GM18498 (cell line): ENCODE results near the gene CA7.

Source experiments
- ATAC-seq: cut with Tn5 transposase; IDR thresholded peaks from one replicate; pipeline ENCODE4 v1.9.1; 2021; ENCODE audit warnings: mild to moderate bottlenecking, moderate library complexity; ENCODE audit not compliant: unreplicated experiment

Gene CA7

DNA sequence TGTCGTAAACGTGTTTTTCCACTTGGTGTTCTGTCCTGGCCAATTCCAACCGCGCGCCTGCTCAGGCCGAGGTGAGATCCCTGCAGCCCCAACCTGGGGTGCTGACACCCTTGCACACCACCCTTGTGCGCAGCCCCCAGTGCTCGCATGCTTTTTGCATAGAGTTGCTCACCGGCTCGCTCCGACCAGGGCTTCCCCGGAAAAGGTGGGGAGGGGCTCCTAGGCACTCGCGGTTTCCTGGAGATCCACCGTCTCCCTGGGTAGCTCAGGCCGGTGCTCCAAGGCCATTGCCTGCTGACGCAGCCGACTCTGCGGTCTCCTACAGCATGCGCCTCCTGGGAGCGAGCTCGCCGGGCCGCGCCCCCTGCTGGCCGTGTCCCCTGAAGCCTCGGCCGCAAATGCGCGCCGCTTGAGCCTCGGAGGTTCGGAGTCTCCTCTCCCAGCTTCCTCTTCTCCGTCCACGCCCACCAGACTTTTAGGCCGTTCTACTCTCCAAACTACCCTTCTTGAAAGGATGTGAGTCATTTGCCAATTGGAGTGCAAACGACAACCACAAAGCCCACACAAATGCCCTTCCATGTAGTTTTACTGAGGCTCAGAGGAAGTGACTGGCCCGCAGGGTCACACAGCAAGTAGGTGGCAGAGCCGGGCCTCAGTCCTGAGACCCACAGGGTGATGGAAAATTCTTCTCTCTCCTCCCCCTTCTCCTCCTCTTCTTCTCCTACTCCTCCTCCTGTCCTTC is 28.9 kb downstream of the CA7 start:
- peak; percentile 86 for ATAC-seq

DNA sequence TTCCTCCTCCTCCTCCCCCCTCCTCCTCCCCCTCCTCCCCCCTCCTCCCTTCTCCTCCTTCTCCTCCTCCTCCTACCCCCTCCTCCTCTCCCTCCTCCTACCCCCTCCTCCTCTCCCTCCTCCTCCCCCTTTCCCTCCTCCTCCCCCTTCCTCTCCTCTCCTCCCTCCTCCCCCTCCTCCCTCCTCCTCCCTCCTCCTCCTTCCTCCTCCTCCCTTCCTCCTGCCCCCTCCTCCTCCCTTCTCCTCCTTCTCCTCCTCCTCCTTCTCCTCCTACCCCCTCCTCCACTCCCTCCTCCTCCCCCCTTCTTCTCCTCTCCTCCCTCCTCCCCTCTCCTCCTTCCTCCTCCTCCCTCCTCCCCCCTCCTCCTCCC is 29.5 kb downstream of the CA7 start:
- ATAC-seq = no peak

DNA sequence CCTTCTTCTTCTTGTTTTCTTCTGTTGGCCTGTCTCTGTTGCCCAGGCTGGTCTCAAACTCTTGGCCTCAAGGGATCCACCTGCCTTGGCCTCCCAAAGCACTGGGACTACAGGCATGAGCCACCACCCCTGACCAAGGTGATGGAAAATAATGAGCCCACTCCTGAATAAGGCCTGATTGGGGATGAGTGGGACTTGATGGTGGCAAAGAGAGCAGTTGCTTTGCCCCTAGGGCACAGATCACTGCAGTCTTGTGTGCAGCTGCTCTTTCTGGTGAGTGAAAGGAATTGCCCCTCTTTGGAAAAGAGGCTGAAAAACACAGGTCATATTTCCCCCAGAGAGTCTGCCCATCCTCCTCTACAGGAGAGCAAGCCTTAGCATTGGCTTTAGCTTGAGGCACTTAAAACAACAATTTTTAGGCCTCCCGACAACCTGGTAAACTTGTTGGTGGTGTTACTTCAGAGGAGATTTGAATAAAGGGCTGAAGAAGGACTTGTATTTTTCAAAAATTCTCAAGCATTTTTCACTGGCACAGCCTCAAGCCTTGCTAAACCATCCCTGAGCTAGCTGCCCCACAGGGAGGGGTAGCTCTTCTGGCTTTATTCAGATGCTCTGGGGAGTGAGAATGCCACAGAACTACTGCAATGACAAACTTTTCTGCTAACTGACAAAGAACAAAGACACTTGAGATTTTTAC is 30.0 kb downstream of the CA7 start:
- no peak for ATAC-seq

DNA sequence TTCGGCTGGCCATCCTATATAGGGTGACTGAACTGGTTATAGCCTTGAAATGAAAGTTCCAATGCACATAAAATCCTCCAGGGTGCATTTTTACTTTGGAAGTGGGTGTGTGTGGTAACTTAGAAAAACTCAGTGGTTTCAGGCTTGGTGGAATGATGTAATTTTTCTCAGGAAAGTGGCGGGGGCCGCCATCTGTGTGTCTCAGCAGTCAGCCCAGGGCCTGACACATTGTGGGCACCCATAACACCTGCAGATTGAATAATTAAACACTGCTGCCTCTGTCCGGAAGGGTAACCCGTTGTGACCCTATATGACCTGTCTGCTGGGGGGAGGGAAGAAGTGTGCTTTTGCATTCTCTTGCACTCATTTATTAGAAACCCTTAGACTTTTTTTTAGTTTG is 33.9 kb downstream of the CA7 start:
- no peak for ATAC-seq

DNA sequence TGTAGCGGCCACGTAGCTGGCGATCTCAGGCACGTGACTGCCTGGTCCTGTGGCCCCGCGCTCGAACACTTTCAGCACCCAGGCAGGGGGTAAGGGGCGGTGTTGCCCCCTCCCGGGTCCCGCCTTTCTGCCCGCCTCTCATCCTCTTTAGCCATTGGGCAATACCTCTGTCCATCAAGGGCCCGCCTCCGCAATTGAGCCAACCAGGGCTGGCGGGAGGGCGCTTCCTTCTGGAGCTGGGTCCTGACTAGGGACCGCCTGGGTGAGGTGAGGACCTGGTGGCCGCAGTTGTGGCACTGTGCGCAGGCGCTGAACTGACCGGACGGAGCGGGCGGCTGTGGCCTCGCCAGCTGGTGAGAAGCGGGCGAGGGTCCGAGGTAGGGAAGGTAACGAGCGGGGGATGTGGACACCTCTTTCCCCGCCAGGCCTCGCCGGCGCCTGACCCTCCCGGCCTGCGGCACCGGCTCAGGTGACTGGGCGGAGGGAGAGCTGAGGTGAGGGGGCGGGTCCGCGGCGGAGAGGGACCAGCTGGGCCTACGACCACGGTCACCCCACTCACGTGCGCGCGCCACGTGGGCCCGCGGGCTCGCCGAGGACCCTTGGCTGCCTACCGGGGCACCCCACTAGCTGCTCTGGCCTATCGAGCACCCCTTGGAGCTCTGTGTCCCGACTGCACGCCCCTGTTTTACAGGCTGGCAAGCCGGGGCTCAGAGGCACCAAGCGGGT is 36.2 kb downstream of the CA7 start, which contains the start of gene PDP2:
Gene PDP2 (plus strand): TSS at position 228 of the 726 bp plus-strand sequence. CDS start 3,770 bp downstream, outside the sequence.
- ATAC-seq = peak; percentile 95

DNA sequence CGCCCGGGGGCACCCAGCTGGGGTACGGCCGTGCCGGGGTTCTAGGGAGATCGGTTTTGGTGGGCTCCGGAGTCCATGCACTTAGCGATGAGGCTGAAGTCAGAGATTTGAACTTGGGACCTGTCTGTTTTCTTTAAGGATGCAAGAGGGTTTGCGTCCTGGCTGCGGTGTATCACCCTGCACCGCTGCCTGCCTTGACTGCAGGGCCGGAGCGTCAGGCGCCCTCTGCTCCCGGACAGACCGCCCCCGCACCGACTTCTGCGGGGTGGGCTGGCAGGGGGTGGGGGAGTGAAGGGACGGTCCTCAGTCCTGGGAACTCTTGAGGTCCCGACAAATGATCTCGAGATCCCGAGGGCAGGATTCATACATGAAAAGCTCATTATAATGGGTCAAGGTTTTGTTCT is 36.8 kb downstream of the CA7 start:
- ATAC-seq = no peak

DNA sequence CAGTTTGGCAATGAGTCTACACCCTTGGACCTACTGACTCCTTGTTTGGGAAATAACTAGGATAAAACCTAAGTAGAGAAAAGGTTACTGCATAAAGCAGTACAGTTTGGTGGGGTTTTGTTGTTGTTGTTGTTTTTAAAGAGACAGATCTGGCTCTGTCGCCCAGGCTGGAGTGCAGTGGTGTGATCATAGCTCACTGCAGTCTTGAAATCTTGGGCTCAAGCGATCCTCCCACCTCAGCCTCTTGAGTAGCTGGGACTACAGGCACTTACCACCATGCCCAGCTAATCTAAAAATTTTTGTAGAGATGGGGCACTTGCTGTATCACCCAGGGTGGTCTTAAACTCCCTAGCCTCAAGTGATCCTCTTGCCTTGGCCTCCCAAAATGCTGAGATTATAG is 37.3 kb downstream of the CA7 start:
- no peak for ATAC-seq

DNA sequence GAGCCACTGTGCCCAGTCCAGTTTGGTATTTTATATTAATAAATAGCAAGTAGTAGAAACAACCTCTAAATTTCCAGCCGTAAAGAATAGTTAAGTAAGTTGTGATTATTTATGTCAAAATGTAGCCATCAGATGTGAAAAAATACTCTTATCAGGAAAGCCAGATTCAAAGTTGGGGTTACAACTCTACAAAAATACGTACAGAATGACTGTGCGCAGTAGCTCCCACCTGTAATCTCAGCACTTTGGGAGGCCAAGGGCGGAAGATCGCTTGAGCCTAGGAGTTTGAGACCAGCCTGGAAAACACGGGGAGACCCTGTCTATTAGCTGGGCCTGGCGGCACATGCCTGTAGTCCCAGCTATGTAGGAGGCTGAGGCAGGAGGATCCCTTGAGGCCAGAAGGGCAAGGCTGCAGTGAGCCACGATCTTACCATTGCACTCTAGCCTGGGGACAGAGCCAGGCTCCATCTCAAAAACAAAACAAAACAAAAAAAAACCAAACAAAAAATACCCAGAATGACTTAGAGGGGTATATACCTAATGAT is 37.8 kb downstream of the CA7 start:
- no peak for ATAC-seq

DNA sequence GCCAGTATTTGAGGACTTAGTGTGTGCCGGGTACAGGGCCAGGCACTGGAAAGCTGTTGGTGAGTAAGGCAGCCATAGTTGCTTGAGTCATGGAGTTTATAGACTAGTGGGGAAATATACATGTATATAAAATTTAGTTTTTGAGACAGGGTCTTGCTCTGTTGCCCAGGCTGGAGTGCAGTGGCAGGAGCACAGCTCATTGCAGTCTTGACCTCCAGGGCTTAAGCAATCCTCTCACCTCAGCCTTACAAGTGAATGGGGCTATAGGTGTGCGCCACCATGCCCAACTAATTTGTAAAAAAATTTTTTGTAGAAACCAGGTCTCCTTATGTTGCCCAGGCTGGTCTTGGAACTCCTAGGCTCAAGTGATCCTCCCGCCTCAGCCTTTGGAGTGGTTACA is 38.5 kb downstream of the CA7 start:
- no peak for ATAC-seq

DNA sequence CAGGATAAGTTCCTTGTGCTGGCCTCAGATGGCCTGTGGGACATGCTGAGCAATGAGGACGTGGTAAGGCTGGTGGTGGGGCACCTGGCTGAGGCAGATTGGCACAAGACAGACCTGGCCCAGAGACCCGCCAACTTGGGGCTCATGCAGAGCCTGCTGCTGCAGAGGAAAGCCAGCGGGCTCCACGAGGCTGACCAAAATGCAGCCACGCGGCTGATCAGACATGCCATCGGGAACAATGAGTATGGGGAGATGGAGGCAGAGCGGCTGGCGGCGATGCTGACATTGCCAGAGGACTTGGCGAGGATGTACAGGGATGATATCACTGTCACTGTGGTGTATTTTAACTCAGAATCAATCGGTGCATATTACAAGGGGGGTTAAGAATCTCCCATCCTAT is 41.3 kb downstream of the CA7 start:
- no peak for ATAC-seq

DNA sequence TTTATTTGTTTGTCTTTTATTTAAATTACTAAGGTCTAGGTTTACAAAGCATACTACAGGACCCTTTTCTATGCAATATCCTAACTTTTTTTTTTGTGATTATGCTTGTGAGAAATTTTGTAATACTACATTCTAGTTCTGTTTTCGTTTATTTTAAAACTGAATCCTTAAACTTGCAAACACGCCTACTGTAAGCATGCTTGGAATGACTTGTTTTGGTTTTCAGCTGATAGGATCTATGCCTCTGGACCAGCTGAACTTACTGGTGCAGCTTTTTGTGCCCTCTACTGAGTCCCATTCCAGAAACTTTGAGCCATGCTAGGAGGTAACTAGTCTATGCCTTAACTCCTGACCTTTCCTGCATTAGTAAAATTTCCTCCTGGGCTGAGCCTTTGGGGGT is 42.1 kb downstream of the CA7 start:
- ATAC-seq = no peak

DNA sequence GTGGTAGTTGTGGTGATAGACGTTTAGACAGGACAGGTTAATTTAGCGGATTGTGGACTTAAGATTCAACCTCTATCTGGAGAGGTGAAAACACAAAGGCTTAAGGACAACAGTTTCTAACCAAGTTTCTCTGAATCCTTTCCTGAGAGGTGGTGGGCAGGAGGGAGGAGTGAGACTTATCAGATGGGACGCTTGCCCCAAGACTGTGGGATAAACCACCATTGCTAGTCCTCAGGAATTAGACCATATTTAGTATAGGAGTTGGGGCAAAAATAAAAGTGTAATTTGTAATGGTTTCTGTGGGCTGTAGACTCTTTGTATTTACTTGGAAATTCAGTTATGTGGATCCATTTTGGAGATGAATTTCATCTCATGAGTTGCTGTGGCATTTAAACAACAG is 42.7 kb downstream of the CA7 start:
- no peak for ATAC-seq

DNA sequence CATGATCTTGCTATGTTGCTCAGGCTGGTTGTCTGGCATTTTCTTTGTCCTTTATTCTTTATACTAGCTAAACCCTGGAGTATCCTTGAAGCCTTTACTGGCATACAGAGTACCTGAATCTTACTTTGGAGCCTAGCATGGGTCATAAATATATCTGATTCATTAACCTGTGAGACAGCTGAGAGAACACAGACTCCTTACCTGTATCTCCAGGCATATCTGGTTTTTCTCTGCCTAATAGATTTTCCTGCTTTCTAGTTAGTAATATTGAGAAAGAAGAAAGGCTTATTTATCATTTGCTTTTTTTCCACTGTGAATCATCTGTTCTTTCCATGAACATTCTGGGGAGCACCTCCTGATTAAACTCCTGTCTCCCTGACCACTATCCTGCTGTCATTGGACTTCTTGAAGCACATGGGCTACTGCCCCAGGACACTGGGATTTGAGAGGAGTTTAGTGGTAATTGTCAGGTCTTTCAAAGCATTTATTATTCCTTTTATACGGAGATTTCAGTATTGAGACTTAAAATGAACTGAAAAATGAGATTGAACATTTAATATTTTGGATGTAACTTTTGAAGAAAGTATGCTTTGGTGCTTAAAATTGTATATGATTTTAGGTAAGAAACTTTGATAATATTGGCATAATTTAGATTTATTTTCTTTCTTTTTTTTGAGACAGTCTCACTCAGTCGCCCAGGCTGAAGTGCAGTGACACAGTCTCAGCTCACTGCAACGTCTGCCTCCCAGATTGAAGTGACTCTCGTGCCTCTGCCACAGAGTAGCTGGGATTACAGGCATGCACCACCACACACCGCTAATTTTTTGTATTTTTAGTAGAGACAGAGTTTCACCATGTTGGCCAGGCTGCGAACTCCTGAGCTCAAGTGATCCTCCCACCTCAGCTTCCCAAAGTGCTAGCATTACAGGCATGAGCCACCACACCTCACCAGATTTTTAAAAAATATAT is 44.7 kb downstream of the CA7 start:
- ATAC-seq = no peak

DNA sequence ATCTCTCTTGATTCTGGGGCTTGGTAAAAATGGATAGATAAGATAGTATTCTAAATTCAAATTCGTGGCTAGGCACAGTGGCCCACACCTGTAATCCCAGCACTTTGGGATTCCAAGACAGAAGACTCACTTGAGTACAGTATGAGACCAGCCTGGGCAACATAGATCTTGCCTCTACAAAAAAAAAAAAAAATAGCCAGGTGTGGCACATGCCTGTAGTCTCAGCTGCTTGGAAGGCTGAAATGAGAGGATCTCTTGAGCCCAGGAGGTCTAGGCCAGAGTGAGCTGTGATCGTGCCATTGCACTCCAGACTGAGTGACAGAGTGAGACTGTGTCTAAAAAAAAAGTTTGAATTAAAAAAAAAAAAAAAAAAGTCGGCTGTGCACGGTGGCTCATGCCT is 45.4 kb downstream of the CA7 start:
- no peak for ATAC-seq

DNA sequence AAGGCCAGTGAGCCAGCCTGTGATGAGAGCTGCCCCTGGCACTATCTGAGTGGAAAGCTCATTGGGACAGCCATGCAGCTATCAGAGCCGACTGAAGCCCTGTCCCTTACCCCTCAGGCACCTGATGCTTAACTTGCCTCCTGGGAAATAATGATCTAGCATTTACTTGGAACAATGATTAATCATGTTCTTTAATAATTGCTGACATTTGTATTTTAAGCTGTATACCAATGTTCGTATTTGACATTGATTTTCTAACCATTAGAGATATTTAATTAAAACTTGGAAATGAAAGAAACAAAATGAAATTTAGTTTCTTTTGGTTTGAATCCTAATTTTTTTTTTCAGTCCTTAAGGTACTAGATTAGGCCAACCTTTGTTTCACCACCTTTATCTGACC is 46.6 kb downstream of the CA7 start:
- no peak for ATAC-seq

DNA sequence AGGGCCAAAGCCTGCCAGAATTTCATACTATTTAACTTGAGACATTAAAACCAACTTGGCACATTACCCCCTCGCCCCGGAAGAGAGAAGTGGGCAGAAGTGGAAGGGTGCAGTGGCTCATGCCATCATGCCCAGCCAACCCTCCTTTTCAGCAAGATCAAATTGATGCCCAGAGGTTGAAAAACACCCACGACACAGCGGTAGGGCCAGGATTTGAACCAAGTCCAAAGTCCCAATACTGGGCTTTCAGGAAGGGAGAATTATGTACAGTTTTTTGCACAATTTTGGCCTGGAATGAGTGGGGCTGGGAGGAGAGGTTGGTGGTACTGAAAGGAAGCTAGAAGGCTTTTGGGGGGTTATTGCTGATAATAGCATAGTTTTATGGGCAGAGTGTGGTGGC is 47.1 kb downstream of the CA7 start:
- no peak for ATAC-seq

DNA sequence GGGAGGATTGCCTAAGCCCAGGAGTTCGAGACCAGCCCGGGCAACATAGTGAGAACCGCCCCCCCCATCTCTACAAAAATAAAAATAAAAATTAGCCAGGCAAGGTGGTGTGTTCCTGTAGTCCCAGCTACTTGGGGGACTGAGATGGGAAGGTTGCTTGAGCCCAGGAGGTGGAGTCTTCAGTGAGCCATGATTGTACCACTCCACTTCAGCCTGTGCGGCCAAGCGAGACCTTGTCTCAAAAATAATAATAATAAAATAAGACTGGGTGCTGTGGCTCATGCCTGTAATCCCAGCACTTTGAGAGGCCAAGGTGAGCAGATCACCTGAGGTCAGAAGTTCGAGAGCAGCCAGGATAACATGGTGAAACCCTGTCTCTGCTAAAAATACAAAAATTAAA is 47.6 kb downstream of the CA7 start:
- no peak for ATAC-seq

DNA sequence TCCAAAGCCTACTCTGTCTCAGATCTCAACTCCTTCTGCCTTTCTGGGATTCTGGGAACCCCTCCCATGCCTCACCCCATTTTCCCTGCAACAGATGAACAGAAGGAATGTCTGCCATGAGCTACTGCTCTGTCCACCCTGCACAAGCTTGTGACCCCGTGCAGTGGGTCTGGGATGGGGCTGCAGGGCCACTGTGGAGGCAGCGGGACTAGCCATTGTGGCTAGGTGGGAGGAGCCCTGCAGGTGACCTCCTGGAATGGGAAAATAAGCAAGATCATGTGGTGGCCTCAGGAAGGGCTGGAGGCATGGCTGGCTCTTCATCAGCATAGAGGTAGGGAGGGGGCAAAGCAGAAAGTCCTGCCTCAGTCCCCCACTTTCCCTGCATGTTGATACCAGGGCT is 49.8 kb downstream of the CA7 start:
- no peak for ATAC-seq

DNA sequence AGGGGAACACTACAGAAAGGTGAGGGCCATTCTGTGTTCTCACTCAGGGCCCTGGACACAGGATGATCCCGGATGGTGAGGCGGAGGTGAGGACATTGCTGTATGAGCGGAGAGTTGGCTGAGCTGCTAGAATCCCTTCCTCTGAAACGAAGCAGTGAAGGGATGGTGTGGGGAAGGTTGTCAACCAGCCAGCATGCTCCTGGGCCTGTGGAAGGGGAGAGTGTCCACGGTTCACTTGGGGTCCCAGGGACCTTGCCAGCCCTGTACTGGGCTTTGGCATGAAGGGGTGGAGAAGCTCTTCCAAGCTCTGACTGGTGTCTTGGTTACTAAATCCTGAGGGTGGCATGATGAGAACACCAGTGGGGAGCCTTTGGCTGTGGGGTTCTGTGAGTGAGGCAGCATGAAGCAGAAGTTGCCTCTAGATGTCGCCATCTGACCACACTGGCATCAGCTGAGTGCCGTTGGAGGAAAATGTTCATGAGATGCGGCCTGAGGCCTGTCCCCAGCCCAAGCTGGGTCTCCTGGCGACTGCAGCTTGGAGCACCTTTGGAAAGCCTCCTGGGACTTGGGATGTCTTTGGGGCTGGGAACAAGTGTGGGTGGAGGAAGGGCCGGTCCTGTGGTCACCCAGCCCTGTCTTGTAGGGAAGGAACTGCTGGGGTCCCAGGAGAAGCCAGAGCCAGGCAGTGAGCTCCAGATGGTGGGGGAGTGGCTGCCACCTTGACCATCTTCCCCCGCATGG is 50.9 kb downstream of the CA7 start:
- no peak for ATAC-seq

DNA sequence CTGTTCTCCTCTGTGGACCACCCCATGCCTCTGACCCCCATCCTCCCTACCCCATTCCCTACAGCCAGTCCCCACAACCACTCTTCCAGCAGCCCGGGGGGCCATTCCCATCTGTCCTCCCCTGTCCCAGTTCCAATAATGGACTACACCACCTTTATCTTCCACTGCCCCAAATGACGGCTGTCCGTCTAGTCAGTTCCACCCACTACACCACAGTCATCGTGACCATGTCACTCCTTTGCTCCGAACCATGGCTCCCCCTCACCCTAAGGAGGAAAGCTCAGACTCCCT is 51.4 kb downstream of the CA7 start:
- ATAC-seq = no peak
